GM23248 (cell line): ENCODE results near the gene LARP7.

Experiments used
- EZH2 ChIP-seq: fragments of 200-600 bp; sonication (generic); IDR thresholded peaks from 2 replicates; pipeline ENCODE4 v1.6.1; 2018; ENCODE audit warnings: antibody characterized with exemption, mild to moderate bottlenecking; ENCODE audit not compliant: insufficient read depth, poor library complexity, severe bottlenecking
- EZH2phosphoT487 ChIP-seq: fragments of 200-600 bp; sonication (generic); IDR thresholded peaks from 2 replicates; pipeline ENCODE4 v1.6.1; 2018; ENCODE audit warnings: antibody characterized with exemption, moderate library complexity, mild to moderate bottlenecking, low read depth; ENCODE audit not compliant: insufficient read depth

GRCh38 chr4:112651641-112652040, 14.7 kb downstream of the LARP7 start:
- TF ChIP-seq EZH2phosphoT487 (no peak), EZH2 (no peak)
